Upper lobe of left lung (tissue), 6 donors: ENCODE data around the gene SUN5. TPM values are rescaled to one million over a fixed set of nuclear protein-coding genes. Genes with fewer than 3 reads are reported as not detected.

Source experiments
- ATAC-seq, 2 donors: fragments of 200-7000 bp; cut with Tn5 transposase; one replicate each; pipeline ENCODE4 v1.9.1; 2022; ENCODE audit warnings: mild to moderate bottlenecking in 2 of 2, moderate library complexity in 2 of 2; ENCODE audit not compliant: low FRiP score in 2 of 2
- DNase-seq, 2 donors: peaks; one replicate each; pipeline ENCODE4 v3.0.0-alpha.2; 2019 to 2020
- H3K27ac ChIP-seq, 4 donors: fragments of 200-600 bp; sonication (generic); one replicate each; pipeline ENCODE4 v1.5.1; 2016 to 2019
- H3K27me3 ChIP-seq, 4 donors: fragments of 200-600 bp; sonication (generic); one replicate each; pipeline ENCODE4 v1.5.1; 2017 to 2019
- H3K36me3 ChIP-seq, 4 donors: fragments of 200-600 bp; sonication (generic); one replicate each; pipeline ENCODE4 v1.5.1; 2016 to 2019
- H3K4me1 ChIP-seq, 4 donors: fragments of 200-600 bp; sonication (generic); one replicate each; pipeline ENCODE4 v1.5.1; 2018 to 2019
- H3K4me3 ChIP-seq, 4 donors: fragments of 200-600 bp; sonication (generic); one replicate each; pipeline ENCODE4 v1.5.1; 2017 to 2019; ENCODE audit warnings: mild to moderate bottlenecking in 2 of 4, moderate library complexity in 1 of 4
- H3K9me3 ChIP-seq, 4 donors: fragments of 200-600 bp; sonication (generic); one replicate each; pipeline ENCODE4 v1.5.1; 2018 to 2019
- EP300 ChIP-seq, 4 donors: sonication (generic); formaldehyde crosslinking; IDR thresholded peaks; one replicate each; pipeline ENCODE4 v1.5.1; 2017; ENCODE audit warnings: antibody characterized with exemption in 4 of 4, control low read depth in 2 of 4
- POLR2A ChIP-seq, 4 donors: fragments of 450-650 bp; IDR thresholded peaks; one replicate each; pipeline ENCODE4 v1.5.1; 2016 to 2017; ENCODE audit warnings: antibody characterized with exemption in 4 of 4, mild to moderate bottlenecking in 2 of 4
- POLR2AphosphoS5 ChIP-seq, 2 donors: sonication (generic); formaldehyde crosslinking; IDR thresholded peaks; one replicate each; pipeline ENCODE4 v1.5.1; 2017; ENCODE audit warnings: antibody characterized with exemption in 2 of 2
- WGBS, 2 donors: methylation state at CpG; one replicate each; pipeline ENCODE4 v1.1.5; 2017 to 2018; 5-methylcytosine and 5-hydroxymethylcytosine counted together
- total RNA-seq, 6 donors: library from RNA; depleted of rRNA in 4 of 6; stranded (reverse); fragments of >200 nt in 4 of 6; gene quantifications; one replicate each; pipeline versions ENCODE4 v1.1.0 to v1.2.1, GENCODE V29; 2016 to 2021
- TF ChIP-seq, protein P1 (sequence below), 6 experiments: fragments of 450-650 bp in 4 of 6; fragments of 200-600 bp in 2 of 6; sonication (generic) in 2 of 6; IDR thresholded peaks; one replicate each; pipeline ENCODE4 v1.5.1; 2016 to 2019; ENCODE audit warnings: antibody characterized with exemption in 6 of 6
- donor health status: DM: no; HTN: no; CAD: no; lungs with moderate emphysema.
- donor health status: DM: no; HTN: yes; CAD: no; lungs with severe emphysema.

The SUN5 gene
- total RNA-seq, 6 donors from 2014 or later = not detected

DNA sequence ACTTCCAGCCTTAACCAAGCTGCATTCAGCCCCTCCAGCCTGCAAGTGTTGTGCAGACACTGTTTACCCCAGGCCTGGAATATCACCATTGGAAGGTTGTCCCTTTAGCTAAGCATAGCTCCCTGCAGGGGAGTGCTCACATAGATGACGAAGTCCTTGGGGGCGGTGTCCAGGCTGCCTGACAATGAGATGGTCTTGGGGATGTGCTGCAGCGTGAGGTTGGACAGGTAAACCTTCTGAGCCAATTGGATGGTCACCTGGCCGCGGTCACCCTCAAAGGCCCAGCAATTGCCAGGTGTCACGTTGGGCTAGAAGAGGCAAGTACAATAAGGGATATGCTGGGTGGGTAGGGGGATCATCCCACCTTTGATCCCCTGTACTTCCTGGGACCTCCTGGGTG is 18.6 kb downstream of the SUN5 start:
- Histone ChIP-seq H3K4me3 (no peak overlapping the region), H3K4me1 (peaks cover 0 to 6% (median 0%) of the 10 kb centered on the region in 4 donors)
- ATAC-seq = no peak

DNA sequence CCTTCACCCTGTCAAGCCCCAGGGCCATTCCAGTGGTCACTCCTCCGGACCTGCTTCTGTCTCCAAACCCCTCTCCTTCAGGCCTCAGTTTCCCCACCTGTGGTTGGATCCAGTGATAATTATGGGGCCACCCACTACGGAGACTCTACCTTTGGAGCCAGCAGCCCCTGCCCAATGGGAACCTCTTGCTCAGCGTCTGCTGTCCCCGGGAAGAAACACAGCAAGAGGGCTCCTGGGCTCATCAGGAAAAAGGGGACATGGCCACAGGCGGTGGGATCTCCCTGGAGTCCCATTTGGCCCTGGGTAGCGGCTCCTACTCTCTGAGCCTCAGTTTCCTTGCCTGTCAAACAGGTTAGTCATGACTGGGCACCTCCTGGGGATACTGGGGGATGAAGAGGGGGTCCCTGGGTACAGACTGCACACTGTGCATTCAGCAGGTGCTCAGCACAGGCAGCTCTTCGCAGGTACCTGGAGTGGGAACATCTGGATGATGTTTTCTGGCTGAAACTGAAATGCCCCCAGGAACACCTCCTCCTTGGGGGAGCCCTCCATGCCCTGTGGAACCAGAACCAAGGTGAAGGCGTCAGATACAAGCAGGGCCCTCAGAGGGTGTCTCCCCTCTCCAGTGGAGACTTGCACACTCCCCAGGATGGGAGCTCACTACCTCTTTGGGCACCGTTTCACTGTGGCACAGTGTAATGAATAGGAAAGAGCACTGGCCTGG is 19.4 kb downstream of the SUN5 start:
- ATAC-seq = no peak
- WGBS, 2 donors = 72 to 88% methylated on average over 3 to 9 of the region's 9 CpGs
- no peak for TF ChIP-seq POLR2A (IDR thresholded peaks at IDR 0.05)
- TF ChIP-seq, protein P1, sequence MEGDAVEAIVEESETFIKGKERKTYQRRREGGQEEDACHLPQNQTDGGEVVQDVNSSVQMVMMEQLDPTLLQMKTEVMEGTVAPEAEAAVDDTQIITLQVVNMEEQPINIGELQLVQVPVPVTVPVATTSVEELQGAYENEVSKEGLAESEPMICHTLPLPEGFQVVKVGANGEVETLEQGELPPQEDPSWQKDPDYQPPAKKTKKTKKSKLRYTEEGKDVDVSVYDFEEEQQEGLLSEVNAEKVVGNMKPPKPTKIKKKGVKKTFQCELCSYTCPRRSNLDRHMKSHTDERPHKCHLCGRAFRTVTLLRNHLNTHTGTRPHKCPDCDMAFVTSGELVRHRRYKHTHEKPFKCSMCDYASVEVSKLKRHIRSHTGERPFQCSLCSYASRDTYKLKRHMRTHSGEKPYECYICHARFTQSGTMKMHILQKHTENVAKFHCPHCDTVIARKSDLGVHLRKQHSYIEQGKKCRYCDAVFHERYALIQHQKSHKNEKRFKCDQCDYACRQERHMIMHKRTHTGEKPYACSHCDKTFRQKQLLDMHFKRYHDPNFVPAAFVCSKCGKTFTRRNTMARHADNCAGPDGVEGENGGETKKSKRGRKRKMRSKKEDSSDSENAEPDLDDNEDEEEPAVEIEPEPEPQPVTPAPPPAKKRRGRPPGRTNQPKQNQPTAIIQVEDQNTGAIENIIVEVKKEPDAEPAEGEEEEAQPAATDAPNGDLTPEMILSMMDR (IDR thresholded peaks at IDR 0.05) = no peak
- no peak for TF ChIP-seq POLR2AphosphoS5 (IDR thresholded peaks at IDR 0.05)
- no peak for TF ChIP-seq EP300 (IDR thresholded peaks at IDR 0.05)
- Histone ChIP-seq H3K27me3 (no peaks in the 10 kb centered on the region), H3K4me3 (no peak overlapping the region), H3K36me3 (no peaks in the 10 kb centered on the region), H3K27ac (no peak overlapping the region), H3K9me3 (no peaks in the 10 kb centered on the region), H3K4me1 (peaks cover 0 to 6% (median 0%) of the 10 kb centered on the region in 4 donors)
- DNase-seq = no peak

More for the DNA sequence above, 18.6 kb downstream of the SUN5 start:
- no peaks in the 10 kb centered on the region for H3K27me3 ChIP-seq
- H3K36me3 ChIP-seq = no peaks in the 10 kb centered on the region
- DNase-seq = no peak
- no peaks in the 10 kb centered on the region for H3K9me3 ChIP-seq
- TF ChIP-seq POLR2A (IDR thresholded peaks at IDR 0.05) = no peak
- TF ChIP-seq EP300 (IDR thresholded peaks at IDR 0.05) = no peak
- no peak for TF ChIP-seq POLR2AphosphoS5 (IDR thresholded peaks at IDR 0.05)
- TF ChIP-seq, protein P1 (IDR thresholded peaks at IDR 0.05) = no peak
- 89 to 100% methylated on average over 1 to 6 of the region's 6 CpGs for WGBS, 2 donors
- H3K27ac ChIP-seq = no peak overlapping the region

DNA sequence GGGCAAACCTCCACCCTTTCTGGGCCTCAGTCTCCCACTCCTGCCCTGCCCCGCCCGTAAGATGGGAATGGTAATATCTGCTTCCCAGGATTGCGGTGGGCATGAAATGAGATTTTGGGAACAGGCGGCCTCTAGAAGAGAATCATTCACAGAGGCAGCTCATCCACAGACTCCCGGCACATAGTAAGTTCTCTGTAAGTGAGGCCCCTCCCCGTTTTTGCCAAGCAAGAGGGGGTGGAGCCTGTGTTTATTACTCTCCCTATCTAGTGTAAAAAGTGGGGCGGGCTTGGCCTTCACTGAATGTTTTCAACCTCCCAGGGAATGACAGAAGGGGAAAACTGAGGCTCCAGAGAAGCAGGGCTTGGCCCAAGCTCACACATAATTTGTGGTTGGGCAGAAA is 20.0 kb downstream of the SUN5 start:
- no peak for ATAC-seq
- WGBS, 2 donors = 75 to 78% methylated on average over 7 of the region's 7 CpGs
- Histone ChIP-seq H3K9me3 (no peaks in the 10 kb centered on the region), H3K4me1 (peaks cover 0 to 6% (median 0%) of the 10 kb centered on the region in 4 donors), H3K27me3 (no peaks in the 10 kb centered on the region), H3K4me3 (no peak overlapping the region), H3K36me3 (no peaks in the 10 kb centered on the region), H3K27ac (no peak overlapping the region)
- TF ChIP-seq EP300 (IDR thresholded peaks at IDR 0.05) (no peak), POLR2AphosphoS5 (IDR thresholded peaks at IDR 0.05) (no peak), POLR2A (IDR thresholded peaks at IDR 0.05) (no peak)
- TF ChIP-seq, protein P1 (IDR thresholded peaks at IDR 0.05) = no peak
- DNase-seq = no peak

DNA sequence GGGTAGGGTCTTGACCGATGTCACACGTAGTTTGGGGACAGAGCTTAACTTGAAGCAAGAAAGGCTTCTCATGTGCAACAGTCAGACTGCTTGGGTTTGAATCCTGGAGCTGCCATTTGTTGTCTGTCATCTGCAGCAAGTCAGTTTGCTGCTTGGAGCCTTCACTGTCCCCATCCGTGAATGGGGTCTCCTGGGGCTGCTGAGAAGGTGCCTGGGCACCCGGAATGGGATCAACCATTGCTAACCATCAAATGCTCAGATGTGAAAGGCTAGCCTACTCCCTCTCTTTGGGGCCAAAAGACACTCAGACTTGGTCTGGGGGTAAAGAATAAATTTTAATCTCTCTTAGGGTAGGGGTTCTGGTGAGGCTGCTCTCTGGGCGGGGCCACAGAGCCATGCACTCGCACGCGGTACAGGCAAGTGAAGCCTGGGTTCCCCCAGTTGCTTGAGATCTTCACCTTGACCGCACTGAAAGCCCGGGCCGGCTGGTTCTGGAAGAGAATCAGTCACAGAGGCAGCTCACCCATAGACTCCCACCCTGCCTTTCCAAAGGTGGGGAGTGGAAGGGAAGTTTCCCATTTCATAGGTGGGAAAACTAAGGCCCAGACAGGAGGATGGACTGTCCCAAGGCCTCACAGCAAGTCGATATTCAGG is 20.6 kb downstream of the SUN5 start:
- ATAC-seq (no peak), DNase-seq (no peak)
- no peak for TF ChIP-seq POLR2A (IDR thresholded peaks at IDR 0.05)
- TF ChIP-seq EP300 (IDR thresholded peaks at IDR 0.05) = no peak
- TF ChIP-seq, protein P1 (IDR thresholded peaks at IDR 0.05) = no peak
- no peak for TF ChIP-seq POLR2AphosphoS5 (IDR thresholded peaks at IDR 0.05)
- no peaks in the 10 kb centered on the region for H3K36me3 ChIP-seq
- no peak overlapping the region for H3K4me3 ChIP-seq
- no peak overlapping the region for H3K27ac ChIP-seq
- no peaks in the 10 kb centered on the region for H3K27me3 ChIP-seq
- 85 to 95% methylated on average over 10 to 12 of the region's 12 CpGs for WGBS, 2 donors
- H3K9me3 ChIP-seq = no peaks in the 10 kb centered on the region
- H3K4me1 ChIP-seq = peaks cover 0 to 6% (median 0%) of the 10 kb centered on the region in 4 donors
